H9 (cell line): ENCODE data around the gene NKIRAS2. TPM values are rescaled to one million over a fixed set of nuclear protein-coding genes. Genes with fewer than 3 reads are reported as not detected.

ENCODE experiments used
- DNase-seq: peaks from one replicate; pipeline ENCODE4 v3.0.0-alpha.2; 2017
- H2AFZ ChIP-seq: one replicate; pipeline ENCODE4 v1.6.1; 2013; ENCODE audit warnings: mild to moderate bottlenecking, low read length, control low read depth, moderate library complexity
- H2AK5ac ChIP-seq: 2 replicates; pipeline ENCODE4 v1.6.1; 2013; ENCODE audit warnings: low read length, control low read depth, mixed read lengths; ENCODE audit not compliant: insufficient read length
- H2BK120ac ChIP-seq: one replicate; pipeline ENCODE4 v1.6.1; 2013; ENCODE audit warnings: low read depth, mild to moderate bottlenecking, low read length, control low read depth, inconsistent platforms; ENCODE audit not compliant: poor library complexity, severe bottlenecking
- H2BK12ac ChIP-seq: 2 replicates; pipeline ENCODE4 v1.6.1; 2013; ENCODE audit warnings: low read length, control low read depth, mixed read lengths, low read depth; ENCODE audit not compliant: insufficient read length
- H2BK15ac ChIP-seq: 2 replicates; pipeline ENCODE4 v1.6.1; 2013; ENCODE audit warnings: low read depth, low read length, control low read depth
- H2BK20ac ChIP-seq: one replicate; pipeline ENCODE4 v1.6.1; 2013; ENCODE audit warnings: low read depth, mild to moderate bottlenecking, low read length, control low read depth, inconsistent platforms; ENCODE audit not compliant: poor library complexity, severe bottlenecking
- H2BK5ac ChIP-seq: 2 replicates; pipeline ENCODE4 v1.6.1; 2013; ENCODE audit warnings: low read length, control low read depth, mixed read lengths; ENCODE audit not compliant: insufficient read length
- H3K14ac ChIP-seq: 2 replicates; pipeline ENCODE4 v1.6.1; 2013; ENCODE audit warnings: low read length, control low read depth; ENCODE audit not compliant: insufficient read depth
- H3K18ac ChIP-seq: 2 replicates; pipeline ENCODE4 v1.6.1; 2013; ENCODE audit warnings: low read depth, mild to moderate bottlenecking, mixed read lengths, low read length, control low read depth; ENCODE audit not compliant: insufficient read length
- H3K23ac ChIP-seq: 2 replicates; pipeline ENCODE4 v1.6.1; 2013; ENCODE audit warnings: low read length, control low read depth, mixed read lengths, low read depth; ENCODE audit not compliant: insufficient read length
- H3K23me2 ChIP-seq: 2 replicates; pipeline ENCODE4 v1.6.1; 2013; ENCODE audit warnings: low read depth, mild to moderate bottlenecking, mixed read lengths, low read length, control low read depth; ENCODE audit not compliant: insufficient read length, poor library complexity, severe bottlenecking
- H3K27ac ChIP-seq: 2 replicates; pipeline ENCODE4 v1.5.1; 2013; ENCODE audit warnings: low read length, control low read depth, mixed read lengths, low read depth; ENCODE audit not compliant: insufficient read length
- H3K27me3 ChIP-seq: 2 replicates; pipeline ENCODE4 v1.6.1; 2013; ENCODE audit warnings: low read length, control low read depth, inconsistent platforms; ENCODE audit not compliant: insufficient read depth
- H3K4ac ChIP-seq: 2 replicates; pipeline ENCODE4 v1.6.1; 2013; ENCODE audit warnings: low read depth, mild to moderate bottlenecking, control low read depth, inconsistent platforms, low read length, moderate library complexity
- H3K4me1 ChIP-seq: 2 replicates; pipeline ENCODE4 v1.6.1; 2013; ENCODE audit warnings: low read length, control low read depth, inconsistent platforms; ENCODE audit not compliant: insufficient read depth
- H3K4me2 ChIP-seq: 2 replicates; pipeline ENCODE4 v1.6.1; 2013; ENCODE audit warnings: low read length, control low read depth, mixed read lengths; ENCODE audit not compliant: insufficient read length, insufficient read depth
- H3K56ac ChIP-seq: 2 replicates; pipeline ENCODE4 v1.6.1; 2013; ENCODE audit warnings: low read depth, mild to moderate bottlenecking, mixed read lengths, low read length, control low read depth; ENCODE audit not compliant: insufficient read length
- H3K79me1 ChIP-seq: 2 replicates; pipeline ENCODE4 v1.6.1; 2013; ENCODE audit warnings: low read depth, mild to moderate bottlenecking, moderate library complexity, low read length, control low read depth, inconsistent platforms; ENCODE audit not compliant: insufficient read depth, poor library complexity, severe bottlenecking
- H3K79me2 ChIP-seq: 2 replicates; pipeline ENCODE4 v1.6.1; 2013; ENCODE audit warnings: low read length, control low read depth, inconsistent platforms; ENCODE audit not compliant: insufficient read depth
- H3K9ac ChIP-seq: 2 replicates; pipeline ENCODE4 v1.6.1; 2013; ENCODE audit warnings: low read length, control low read depth, mixed read lengths; ENCODE audit not compliant: insufficient read length; ENCODE audit errors: extremely low read depth
- H3K9me3 ChIP-seq: one replicate; pipeline ENCODE4 v1.6.1; 2013; ENCODE audit warnings: low read depth, low read length, inconsistent platforms; ENCODE audit not compliant: control insufficient read depth
- H3T11ph ChIP-seq: one replicate; pipeline ENCODE4 v1.6.1; 2013; ENCODE audit warnings: mild to moderate bottlenecking, low read length, control low read depth, inconsistent platforms
- H4K20me1 ChIP-seq: one replicate; pipeline ENCODE4 v1.6.1; 2013; ENCODE audit not compliant: control insufficient read depth, insufficient read length, insufficient read depth
- H4K5ac ChIP-seq: 2 replicates; pipeline ENCODE4 v1.6.1; 2013; ENCODE audit warnings: low read depth, mild to moderate bottlenecking, mixed read lengths, low read length, control low read depth; ENCODE audit not compliant: insufficient read length
- H4K8ac ChIP-seq: replicated peaks from 2 replicates; pipeline ENCODE4 v1.6.1; 2013; ENCODE audit warnings: low read length, control low read depth, mixed read lengths, low read depth; ENCODE audit not compliant: insufficient read length
- H4K91ac ChIP-seq: 2 replicates; pipeline ENCODE4 v1.6.1; 2013; ENCODE audit warnings: low read depth, mild to moderate bottlenecking, moderate library complexity, mixed read lengths, low read length, control low read depth; ENCODE audit not compliant: insufficient read length
- H3K27ac Mint-ChIP-seq, 3 experiments: 2 replicates in 2 of 3; 3 replicates in 1 of 3; pipeline ENCODE4 v1.8.0; 2020 to 2021; ENCODE audit warnings: mixed read lengths in 3 of 3, mild to moderate bottlenecking in 1 of 3, moderate library complexity in 1 of 3
- H3K27me3 Mint-ChIP-seq: 2 replicates; pipeline ENCODE4 v1.8.0; 2021; ENCODE audit warnings: low read depth, mild to moderate bottlenecking, moderate library complexity, mixed read lengths
- H3K36me3 Mint-ChIP-seq, 3 experiments: 2 replicates in 2 of 3; 3 replicates in 1 of 3; pipeline ENCODE4 v1.8.0; 2020 to 2021; ENCODE audit warnings: low read depth in 3 of 3, mixed read lengths in 3 of 3; ENCODE audit not compliant: insufficient read depth in 1 of 3
- H3K4me1 Mint-ChIP-seq, 2 experiments: 2 replicates each; pipeline ENCODE4 v1.8.0; 2020; ENCODE audit warnings: mixed read lengths in 2 of 2
- H3K4me3 Mint-ChIP-seq, 2 experiments: 2 replicates in 1 of 2; 3 replicates in 1 of 2; pipeline ENCODE4 v1.8.0; 2020 to 2021; ENCODE audit warnings: mild to moderate bottlenecking in 2 of 2, mixed read lengths in 2 of 2, moderate library complexity in 1 of 2
- H3K9me3 Mint-ChIP-seq, 2 experiments: 2 replicates in 1 of 2; 3 replicates in 1 of 2; pipeline ENCODE4 v1.8.0; 2020; ENCODE audit warnings: mild to moderate bottlenecking in 2 of 2, mixed read lengths in 2 of 2, moderate library complexity in 1 of 2
- WGBS: extraction: QIAGEN DNeasy Blood & Tissue Kit; methylation state at CpG from one replicate; pipeline ENCODE4 v1.1.7; 2013; ENCODE audit warnings: missing lambda C conversion rate, low lambda C conversion rate, mixed read lengths; ENCODE audit not compliant: insufficient read length; ENCODE audit errors: extremely low coverage; 5-methylcytosine and 5-hydroxymethylcytosine counted together
- total RNA-seq: library from RNA; stranded (reverse); gene quantifications from 2 replicates; pipeline ENCODE4 v1.2.1, GENCODE V29; 2021
- TF ChIP-seq, protein P1 (sequence below): fragments of 200-600 bp; sonication (generic); conservative IDR thresholded peaks from 3 replicates; pipeline ENCODE4 v1.8.0; 2021; ENCODE audit warnings: antibody characterized with exemption, mild to moderate bottlenecking

The NKIRAS2 gene
- total RNA-seq, 1 experiment from 2014 or later = 37.1 TPM

DNA sequence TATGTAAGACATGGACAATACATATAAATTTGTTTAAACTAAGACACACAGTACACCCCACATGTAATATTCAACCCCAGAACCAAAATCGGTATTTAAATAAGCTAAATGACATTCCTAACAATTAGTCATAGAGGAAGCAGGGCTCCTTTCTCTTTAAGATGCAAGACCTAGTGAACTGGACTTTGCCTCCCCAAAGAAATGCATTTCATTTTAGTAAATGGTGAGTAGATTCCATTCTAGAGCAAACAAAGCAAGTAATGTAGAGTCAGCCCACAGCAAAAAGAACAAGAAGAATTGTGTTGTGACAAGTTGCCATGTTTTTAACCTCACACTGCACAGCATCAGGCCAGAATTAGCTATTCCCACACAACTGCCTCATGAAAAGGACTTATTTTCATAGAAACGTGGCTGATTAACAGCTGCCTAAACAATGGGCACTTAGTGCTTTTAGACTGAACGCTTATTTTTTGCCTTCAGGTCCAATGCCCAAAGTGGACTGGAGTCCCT, 17.0 kb upstream of the NKIRAS2 start:
- H2BK20ac ChIP-seq = no peak overlapping the region
- no peaks in the 10 kb centered on the region for H3K23me2 ChIP-seq
- no peak overlapping the region for H3K18ac ChIP-seq
- Mint-ChIP-seq H3K27ac (peak overlapping the region in 2 of 3 experiments; percentile 63 to 82; a peak in 2 of 7 replicates), H3K27me3 (no peaks in the 10 kb centered on the region), H3K4me1 (0 out of 4 replicates have a peak, but pooled peaks cover 0 to 4% of the 10 kb centered on the region in 2 experiments), H3K36me3 (peaks cover 23 to 55% (median 46%) of the 10 kb centered on the region in 3 experiments; a peak in 6 of 7 replicates), H3K4me3 (no peak overlapping the region), H3K9me3 (no peaks in the 10 kb centered on the region)
- no peak overlapping the region for H3T11ph ChIP-seq
- no peak overlapping the region for H4K91ac ChIP-seq
- H3K23ac ChIP-seq = no peak overlapping the region
- TF ChIP-seq, protein P1, sequence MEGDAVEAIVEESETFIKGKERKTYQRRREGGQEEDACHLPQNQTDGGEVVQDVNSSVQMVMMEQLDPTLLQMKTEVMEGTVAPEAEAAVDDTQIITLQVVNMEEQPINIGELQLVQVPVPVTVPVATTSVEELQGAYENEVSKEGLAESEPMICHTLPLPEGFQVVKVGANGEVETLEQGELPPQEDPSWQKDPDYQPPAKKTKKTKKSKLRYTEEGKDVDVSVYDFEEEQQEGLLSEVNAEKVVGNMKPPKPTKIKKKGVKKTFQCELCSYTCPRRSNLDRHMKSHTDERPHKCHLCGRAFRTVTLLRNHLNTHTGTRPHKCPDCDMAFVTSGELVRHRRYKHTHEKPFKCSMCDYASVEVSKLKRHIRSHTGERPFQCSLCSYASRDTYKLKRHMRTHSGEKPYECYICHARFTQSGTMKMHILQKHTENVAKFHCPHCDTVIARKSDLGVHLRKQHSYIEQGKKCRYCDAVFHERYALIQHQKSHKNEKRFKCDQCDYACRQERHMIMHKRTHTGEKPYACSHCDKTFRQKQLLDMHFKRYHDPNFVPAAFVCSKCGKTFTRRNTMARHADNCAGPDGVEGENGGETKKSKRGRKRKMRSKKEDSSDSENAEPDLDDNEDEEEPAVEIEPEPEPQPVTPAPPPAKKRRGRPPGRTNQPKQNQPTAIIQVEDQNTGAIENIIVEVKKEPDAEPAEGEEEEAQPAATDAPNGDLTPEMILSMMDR = no peak
- no peak for DNase-seq
- no peak overlapping the region for H2BK120ac ChIP-seq
- no peak overlapping the region for H3K4ac ChIP-seq
- H3K79me2 ChIP-seq = peaks cover 5% of the 10 kb centered on the region; the same call in 1 of the 2 replicates
- H4K8ac ChIP-seq = no peak overlapping the region
- no peak overlapping the region for H3K27ac ChIP-seq
- H3K56ac ChIP-seq = no peak overlapping the region
- WGBS = no CpG with 5 or more reads among the region's 3 CpGs
- no peaks in the 10 kb centered on the region for H4K20me1 ChIP-seq
- no peaks in the 10 kb centered on the region for H3K79me1 ChIP-seq
- H3K14ac ChIP-seq = no peak overlapping the region
- no peak overlapping the region for H2AFZ ChIP-seq
- H2BK12ac ChIP-seq = no peak overlapping the region
- H2BK5ac ChIP-seq = no peak overlapping the region
- H3K9ac ChIP-seq = no peak overlapping the region
- no peak overlapping the region for H4K5ac ChIP-seq
- no peak overlapping the region for H2AK5ac ChIP-seq
- H3K27me3 ChIP-seq = no peaks in the 10 kb centered on the region
- H3K4me1 ChIP-seq = no peaks in the 10 kb centered on the region
- no peak overlapping the region for H3K4me2 ChIP-seq
- H2BK15ac ChIP-seq = no peak overlapping the region
- no peaks in the 10 kb centered on the region for H3K9me3 ChIP-seq
